Suprapubic skin (tissue), 4 donors: ENCODE results near the gene EXOC3. TPM values are rescaled to one million over a fixed set of nuclear protein-coding genes. Genes with fewer than 3 reads are reported as not detected.

ENCODE experiments used
- DNase-seq, 2 donors: peaks; one replicate each; pipeline ENCODE4 v3.0.0-alpha.2; 2019; ENCODE audit warnings: low spot score in 2 of 2
- H3K27ac ChIP-seq: fragments of 200-600 bp; sonication (generic); one replicate; pipeline ENCODE4 v1.5.1; 2019
- H3K27me3 ChIP-seq: fragments of 200-600 bp; sonication (generic); one replicate; pipeline ENCODE4 v1.5.1; 2019
- H3K36me3 ChIP-seq: fragments of 200-600 bp; sonication (generic); one replicate; pipeline ENCODE4 v1.5.1; 2019
- H3K4me1 ChIP-seq: fragments of 200-600 bp; sonication (generic); one replicate; pipeline ENCODE4 v1.5.1; 2019
- H3K4me3 ChIP-seq: fragments of 200-600 bp; sonication (generic); one replicate; pipeline ENCODE4 v1.5.1; 2019; ENCODE audit warnings: mild to moderate bottlenecking
- H3K9me3 ChIP-seq: fragments of 200-600 bp; sonication (generic); one replicate; pipeline ENCODE4 v1.5.1; 2019
- CTCF ChIP-seq, 2 donors: fragments of 200-600 bp in 1 of 2; fragments of 450-650 bp in 1 of 2; sonication (generic) in 1 of 2; IDR thresholded peaks; one replicate each; pipeline ENCODE4 v1.5.1; 2016 to 2019; ENCODE audit warnings: antibody characterized with exemption in 2 of 2, mild to moderate bottlenecking in 1 of 2, moderate library complexity in 1 of 2
- EP300 ChIP-seq: sonication (generic); formaldehyde crosslinking; IDR thresholded peaks from one replicate; pipeline ENCODE4 v1.6.1; 2017; ENCODE audit warnings: antibody characterized with exemption
- POLR2A ChIP-seq, 2 donors: fragments of 450-650 bp; IDR thresholded peaks; one replicate each; pipeline ENCODE4 v1.6.1; 2017; ENCODE audit warnings: antibody characterized with exemption in 2 of 2, mild to moderate bottlenecking in 2 of 2, moderate library complexity in 2 of 2
- POLR2AphosphoS5 ChIP-seq, 3 donors: sonication (generic); formaldehyde crosslinking; IDR thresholded peaks; one replicate each; pipeline ENCODE4 v1.6.1; 2017; ENCODE audit warnings: antibody characterized with exemption in 3 of 3
- whole genome bisulfite sequencing: methylation state at CpG from one replicate; pipeline ENCODE4 v1.1.5; 2018; 5-methylcytosine and 5-hydroxymethylcytosine counted together
- total RNA-seq, 4 donors: library from RNA; depleted of rRNA; stranded (reverse); fragments of >200 nt; gene quantifications; one replicate each; pipeline ENCODE4 v1.1.0, GENCODE V29; 2016

EXOC3 gene
- total RNA-seq, 4 donors from 2014 or later: 68.9 to 199 (median 83.4) TPM

GRCh38 chr5:432928-433791, 9.8 kb upstream of the EXOC3 start:
- no peak for DNase-seq
- WGBS: 87% methylated on average over 17 of the region's 23 CpGs
- Histone ChIP-seq H3K4me1 (peaks cover 18% of the 10 kb centered on the region), H3K9me3 (no peaks in the 10 kb centered on the region), H3K36me3 (no peaks in the 10 kb centered on the region), H3K4me3 (no peak overlapping the region), H3K27me3 (peaks cover 5% of the 10 kb centered on the region), H3K27ac (no peak overlapping the region)
- TF ChIP-seq EP300 (no peak), CTCF (IDR thresholded peaks at IDR 0.05) (no peak), POLR2A (IDR thresholded peaks at IDR 0.05) (no peak), POLR2AphosphoS5 (IDR thresholded peaks at IDR 0.05) (no peak)

GRCh38 chr5:433836-434235, 9.1 kb upstream of the EXOC3 start:
- Histone ChIP-seq H3K36me3 (no peaks in the 10 kb centered on the region), H3K4me1 (peaks cover 18% of the 10 kb centered on the region), H3K4me3 (no peak overlapping the region), H3K27ac (no peak overlapping the region), H3K9me3 (no peaks in the 10 kb centered on the region), H3K27me3 (peaks cover 5% of the 10 kb centered on the region)
- DNase-seq: no peak
- WGBS: 93% methylated on average over 8 of the region's 16 CpGs
- no peak for TF ChIP-seq POLR2AphosphoS5 (IDR thresholded peaks at IDR 0.05)

- Histone ChIP-seq H3K4me3 (no peak overlapping the region), H3K27ac (no peak overlapping the region), H3K9me3 (no peaks in the 10 kb centered on the region), H3K27me3 (peaks cover 5% of the 10 kb centered on the region), H3K4me1 (peaks cover 14% of the 10 kb centered on the region), H3K36me3 (no peaks in the 10 kb centered on the region)
- DNase-seq: peak in 1 of 2 donors; percentile 69
- 93% methylated on average over 4 of the region's 26 CpGs for WGBS
- TF ChIP-seq EP300 (no peak), POLR2A (IDR thresholded peaks at IDR 0.05) (no peak), CTCF (IDR thresholded peaks at IDR 0.05) (no peak), POLR2AphosphoS5 (IDR thresholded peaks at IDR 0.05) (no peak)
Measured at GRCh38 chr5:434443-435146, 8.4 kb upstream of the EXOC3 start.

- H3K9me3 ChIP-seq: no peaks in the 10 kb centered on the region
- TF ChIP-seq CTCF (IDR thresholded peaks at IDR 0.05) (no peak), POLR2AphosphoS5 (IDR thresholded peaks at IDR 0.05) (no peak)
- H3K4me1 ChIP-seq: peaks cover 7% of the 10 kb centered on the region
Measured at GRCh38 chr5:435156-435790, 7.7 kb upstream of the EXOC3 start.

GRCh38 chr5:435961-436640, 6.9 kb upstream of the EXOC3 start:
- Histone ChIP-seq H3K4me1 (no peaks in the 10 kb centered on the region), H3K4me3 (no peak overlapping the region), H3K36me3 (no peaks in the 10 kb centered on the region), H3K27me3 (peaks cover 5% of the 10 kb centered on the region), H3K27ac (no peak overlapping the region), H3K9me3 (no peaks in the 10 kb centered on the region)
- peak in 1 of 2 donors; percentile 15 for TF ChIP-seq CTCF (IDR thresholded peaks at IDR 0.05)
- no peak for TF ChIP-seq EP300
- 82% methylated on average over 12 of the region's 18 CpGs for WGBS
- DNase-seq: peak in 1 of 2 donors; percentile 65

More at GRCh38 chr5:435156-435790, 7.7 kb upstream of the EXOC3 start:
- peak in 1 of 2 donors; percentile 69 for DNase-seq
- H3K4me3 ChIP-seq: no peak overlapping the region
- no peaks in the 10 kb centered on the region for H3K36me3 ChIP-seq
- 94% methylated on average over 26 of the region's 27 CpGs for WGBS
- no peak overlapping the region for H3K27ac ChIP-seq
- H3K27me3 ChIP-seq: peaks cover 5% of the 10 kb centered on the region
